Upper lobe of left lung (tissue), 4 donors: Measurements from ENCODE around the gene TSPAN17.

Experiments used
- EP300 ChIP-seq, 4 donors: sonication (generic); formaldehyde crosslinking; IDR thresholded peaks; one replicate each; pipeline ENCODE4 v1.5.1; 2017; ENCODE audit warnings: antibody characterized with exemption in 4 of 4, control low read depth in 2 of 4
- TF ChIP-seq, protein P1 (sequence below), 6 experiments: fragments of 450-650 bp in 4 of 6; fragments of 200-600 bp in 2 of 6; sonication (generic) in 2 of 6; IDR thresholded peaks; one replicate each; pipeline ENCODE4 v1.5.1; 2016 to 2019; ENCODE audit warnings: antibody characterized with exemption in 6 of 6

- TF ChIP-seq, protein P1, sequence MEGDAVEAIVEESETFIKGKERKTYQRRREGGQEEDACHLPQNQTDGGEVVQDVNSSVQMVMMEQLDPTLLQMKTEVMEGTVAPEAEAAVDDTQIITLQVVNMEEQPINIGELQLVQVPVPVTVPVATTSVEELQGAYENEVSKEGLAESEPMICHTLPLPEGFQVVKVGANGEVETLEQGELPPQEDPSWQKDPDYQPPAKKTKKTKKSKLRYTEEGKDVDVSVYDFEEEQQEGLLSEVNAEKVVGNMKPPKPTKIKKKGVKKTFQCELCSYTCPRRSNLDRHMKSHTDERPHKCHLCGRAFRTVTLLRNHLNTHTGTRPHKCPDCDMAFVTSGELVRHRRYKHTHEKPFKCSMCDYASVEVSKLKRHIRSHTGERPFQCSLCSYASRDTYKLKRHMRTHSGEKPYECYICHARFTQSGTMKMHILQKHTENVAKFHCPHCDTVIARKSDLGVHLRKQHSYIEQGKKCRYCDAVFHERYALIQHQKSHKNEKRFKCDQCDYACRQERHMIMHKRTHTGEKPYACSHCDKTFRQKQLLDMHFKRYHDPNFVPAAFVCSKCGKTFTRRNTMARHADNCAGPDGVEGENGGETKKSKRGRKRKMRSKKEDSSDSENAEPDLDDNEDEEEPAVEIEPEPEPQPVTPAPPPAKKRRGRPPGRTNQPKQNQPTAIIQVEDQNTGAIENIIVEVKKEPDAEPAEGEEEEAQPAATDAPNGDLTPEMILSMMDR (IDR thresholded peaks at IDR 0.05) = no peak
- no peak for TF ChIP-seq EP300 (IDR thresholded peaks at IDR 0.05)
Observed at GRCh38 chr5:176673651-176674583, 26.6 kb downstream of the TSPAN17 start.
